Muscle of back (tissue), 11 donors: ENCODE measurements around the gene ESPN. TPM values are rescaled to one million over a fixed set of nuclear protein-coding genes. Genes with fewer than 3 reads are reported as not detected.
A peak's percentile ranks its signal among the peaks of the same experiment; 100 is the strongest.
"Not testable (repeated sequence)": the region's sequence is repeated elsewhere in the genome, so short reads cannot be mapped to it uniquely, and the experiment has no call there.

ENCODE experiments used
- DNase-seq, 3 donors: peaks; one replicate each; pipeline versions ENCODE4 v3.0.0 to v3.0.0-alpha.2; 2013
- polyA plus RNA-seq, 10 donors: library from polyadenylated mRNA; unstranded; fragments of 120-200 nt; gene quantifications; one replicate each; pipeline ENCODE4 v1.2.1, GENCODE V29; 2013; ENCODE audit not compliant: insufficient read length in 10 of 10

ESPN gene
- polyA plus RNA-seq, 10 donors = 0.35 to 5.0 (median 1.3) TPM

DNA sequence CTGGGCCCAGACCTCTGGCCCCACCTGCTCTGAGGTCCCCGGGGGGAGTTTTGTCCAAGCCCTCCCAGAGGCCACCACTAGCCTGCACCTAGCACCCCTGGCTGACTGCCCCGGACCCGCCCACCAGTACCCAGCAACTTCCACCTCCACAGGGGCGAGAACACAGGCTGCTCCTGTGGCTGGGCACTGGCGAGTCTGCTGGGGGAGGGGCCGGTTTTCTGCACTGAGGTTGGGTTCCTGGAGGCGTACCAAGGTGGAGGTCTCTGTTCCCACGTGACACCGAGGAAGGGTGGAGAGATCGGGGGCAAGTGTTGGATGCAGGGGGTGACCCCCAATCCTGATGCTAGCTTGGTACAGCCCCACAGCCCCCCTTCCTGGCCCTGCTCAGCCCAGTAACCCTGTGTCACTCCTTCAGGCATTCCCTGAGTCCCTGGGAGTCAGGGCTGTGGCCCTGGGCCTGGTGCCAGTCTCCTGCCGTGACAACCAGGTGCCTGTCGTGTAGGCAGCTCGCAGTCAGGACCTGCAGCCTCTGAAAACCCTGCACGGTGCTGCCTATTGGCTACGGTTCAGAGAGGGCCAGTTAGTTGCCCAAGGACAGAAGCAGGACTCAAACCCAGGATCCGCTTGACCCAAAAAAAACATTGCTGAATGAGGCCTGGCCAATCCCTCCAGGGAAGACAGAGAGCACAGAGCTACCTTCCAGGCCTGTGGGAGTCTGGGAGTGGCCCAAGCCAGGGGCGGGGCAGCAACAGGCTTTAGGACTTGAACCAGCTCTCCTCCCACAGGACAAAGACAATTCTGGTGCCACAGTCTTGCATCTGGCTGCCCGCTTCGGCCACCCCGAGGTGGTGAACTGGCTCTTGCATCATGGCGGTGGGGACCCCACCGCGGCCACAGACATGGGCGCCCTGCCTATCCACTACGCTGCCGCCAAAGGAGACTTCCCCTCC lies 3.1 kb downstream of the ESPN start:
- DNase-seq = no peak

DNA sequence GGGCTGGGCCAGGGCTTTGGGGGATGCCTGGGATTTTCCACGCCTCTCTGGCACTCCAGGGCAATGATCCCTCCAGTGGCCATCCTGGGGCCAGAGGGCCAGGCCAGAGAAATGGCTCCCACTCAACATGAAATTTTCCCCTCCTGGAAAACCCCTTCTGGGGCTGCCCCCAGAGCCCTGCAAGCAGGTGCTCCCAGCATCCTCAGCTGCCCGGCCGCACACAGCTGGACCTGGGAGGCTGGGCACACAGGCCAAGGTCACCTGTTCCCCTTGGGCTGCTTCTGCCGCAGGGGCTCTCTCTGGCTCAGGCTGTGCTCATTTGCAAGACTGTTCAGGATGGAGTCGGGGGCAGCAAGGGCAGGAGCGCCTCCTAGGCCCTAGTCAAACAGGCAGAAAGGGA lies 3.9 kb downstream of the ESPN start:
- not testable (repeated sequence) for DNase-seq

DNA sequence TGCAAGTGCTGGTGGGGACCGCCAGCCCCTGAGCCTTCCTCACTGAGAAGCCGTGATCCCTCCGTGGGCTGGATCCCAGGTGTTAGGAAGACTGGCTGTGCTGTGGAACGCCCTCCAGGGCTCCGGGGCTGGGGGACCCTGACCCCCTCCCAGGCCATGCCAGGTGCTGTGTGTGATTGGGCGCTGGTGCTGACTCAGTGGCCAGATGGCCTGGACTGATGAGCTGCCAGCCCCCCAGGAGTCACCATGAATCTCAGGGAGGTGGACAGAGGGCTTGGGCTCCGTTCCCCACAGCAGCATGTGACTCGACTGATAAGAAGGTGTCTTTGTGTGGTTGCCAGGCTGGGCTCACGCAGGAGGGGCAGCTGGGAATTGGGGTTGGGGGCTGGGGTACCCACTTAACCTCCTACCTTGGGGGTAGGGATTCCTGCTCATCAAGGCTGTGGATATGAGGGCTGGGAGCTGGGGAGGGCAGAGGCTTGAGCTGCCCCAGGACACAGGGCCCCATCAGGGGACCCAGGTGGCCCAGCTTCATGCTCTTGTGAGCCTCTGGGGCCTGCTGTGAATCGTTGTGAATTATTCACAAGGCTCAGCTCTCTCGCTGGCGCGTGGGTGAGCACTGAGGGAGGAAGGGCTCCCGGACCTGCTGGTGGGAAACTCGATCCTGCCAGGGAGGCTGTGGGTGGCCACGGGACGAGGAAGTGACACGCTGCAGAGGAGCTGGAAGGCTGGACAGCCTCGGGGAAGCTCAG lies 5.3 kb downstream of the ESPN start:
- not testable (repeated sequence) for DNase-seq

DNA sequence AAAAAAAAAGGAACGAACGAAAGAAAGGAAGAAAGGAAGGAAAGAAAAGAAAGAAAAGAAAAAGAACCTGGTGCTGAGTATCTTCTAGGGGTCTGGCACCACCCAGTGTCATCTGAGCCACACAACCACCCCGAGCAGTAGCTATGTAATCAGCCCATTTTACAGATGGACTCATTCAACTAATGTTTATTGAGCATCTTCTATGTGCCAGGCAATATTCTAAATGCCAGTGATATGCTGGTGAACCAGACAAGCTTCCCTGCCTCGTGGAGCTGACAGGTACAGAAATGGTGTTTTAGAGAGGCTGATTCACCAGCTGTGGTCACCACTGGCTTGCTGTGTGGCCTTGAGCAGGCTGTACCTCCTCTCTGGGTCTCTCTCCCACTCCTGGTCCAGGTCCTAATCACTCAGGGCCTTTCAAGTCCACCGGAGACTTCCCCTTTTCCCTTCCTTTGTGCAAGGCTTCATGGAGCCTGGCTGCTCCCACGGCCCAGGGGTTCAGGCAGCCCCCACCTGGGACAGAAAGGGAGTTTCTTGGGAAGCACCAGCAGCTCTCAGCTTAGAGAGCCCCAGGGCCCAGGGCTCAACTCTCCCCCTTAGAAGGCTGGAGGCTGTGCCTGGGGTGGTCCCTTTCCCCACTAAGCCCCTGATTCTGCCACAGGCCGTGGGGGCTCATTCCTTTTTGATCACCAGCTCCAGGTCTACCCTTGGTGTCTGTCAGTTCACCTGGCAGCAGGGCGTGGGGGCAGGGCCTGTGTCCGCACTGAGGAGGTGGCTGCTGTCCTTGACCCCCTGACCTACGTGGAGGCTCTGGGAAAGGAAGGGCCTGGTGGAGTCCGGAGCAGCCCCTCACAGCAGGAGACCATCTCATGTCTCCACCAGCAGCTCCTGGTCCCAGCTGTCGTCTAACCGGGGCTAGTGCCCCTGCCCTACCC lies 7.3 kb downstream of the ESPN start:
- DNase-seq = not testable (repeated sequence)

DNA sequence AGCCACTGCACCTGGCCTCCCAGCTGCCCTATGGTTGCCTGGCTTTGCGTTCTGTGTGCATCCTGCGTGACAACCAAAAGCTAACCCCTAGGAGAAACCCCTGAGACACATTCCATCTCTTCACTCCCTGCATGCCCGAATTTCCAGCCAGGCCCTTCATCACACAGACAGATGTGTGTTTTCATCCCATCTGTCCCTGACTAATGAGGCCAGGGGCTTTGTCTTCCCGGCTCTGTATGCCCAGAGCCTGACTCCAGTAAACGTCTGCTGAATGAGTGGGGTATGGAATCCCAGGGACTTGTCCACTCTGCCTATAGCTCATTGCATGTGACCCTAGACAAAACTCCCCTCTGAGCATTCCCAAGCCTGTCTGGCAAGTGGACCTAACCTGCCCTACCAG lies 9.6 kb downstream of the ESPN start:
- DNase-seq = no peak

DNA sequence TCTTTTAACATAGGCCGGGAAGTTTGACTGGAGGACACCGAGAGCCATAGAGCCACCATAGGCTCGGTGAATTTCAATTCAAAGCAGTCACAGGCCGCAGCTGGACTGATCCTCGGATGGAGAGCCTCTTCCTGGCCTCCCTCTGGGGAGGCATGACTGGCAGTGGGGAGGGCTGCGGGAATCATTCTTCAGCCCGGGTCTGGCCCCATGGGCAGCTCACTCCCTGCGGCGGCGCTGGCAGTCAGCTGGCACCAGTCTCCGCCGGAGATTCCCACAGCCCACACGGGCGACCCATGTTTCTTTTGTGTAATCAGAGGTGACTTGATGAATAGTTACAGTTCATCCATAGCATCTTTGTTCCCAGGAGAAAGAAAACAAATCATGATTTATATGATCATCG lies 10.6 kb downstream of the ESPN start:
- no peak for DNase-seq

DNA sequence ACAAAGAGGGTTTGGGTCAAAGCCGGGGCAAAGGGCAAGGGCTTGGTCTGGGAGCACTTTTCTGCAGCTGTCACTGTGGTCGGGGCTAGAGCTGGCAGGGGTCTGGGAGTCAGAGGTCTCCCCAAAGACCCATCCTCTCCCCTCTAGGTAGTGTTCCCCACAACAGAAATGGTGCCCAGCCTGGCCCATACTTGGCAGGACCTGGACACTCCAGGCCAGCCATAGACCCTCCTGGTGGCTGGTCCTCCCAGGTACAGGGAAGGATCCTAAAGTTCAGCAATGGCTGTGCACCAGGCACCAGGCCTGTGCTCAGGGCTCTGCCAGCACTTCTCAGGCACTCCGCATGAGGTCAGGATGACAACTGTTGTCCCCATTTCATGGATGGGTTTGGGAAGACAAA lies 11.0 kb downstream of the ESPN start:
- no peak for DNase-seq

DNA sequence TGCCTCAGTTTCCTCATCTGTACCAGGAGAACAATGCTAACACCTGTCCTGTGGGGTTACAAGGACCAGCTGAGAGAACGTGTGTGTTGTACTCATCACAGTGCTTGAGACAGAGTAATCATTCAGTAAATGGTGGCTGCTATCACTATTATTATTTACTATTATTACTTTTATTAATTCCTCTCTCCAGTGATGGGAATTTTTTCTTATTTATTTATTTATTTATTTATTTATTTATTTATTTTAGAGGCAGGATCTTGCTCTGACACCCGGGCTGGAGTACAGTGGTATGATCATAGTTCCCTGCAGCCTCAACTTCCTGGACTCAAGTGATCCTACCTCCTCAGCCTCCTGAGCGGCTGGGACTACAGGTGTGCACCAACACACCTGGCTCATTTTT lies 11.7 kb downstream of the ESPN start:
- DNase-seq = not testable (repeated sequence)

DNA sequence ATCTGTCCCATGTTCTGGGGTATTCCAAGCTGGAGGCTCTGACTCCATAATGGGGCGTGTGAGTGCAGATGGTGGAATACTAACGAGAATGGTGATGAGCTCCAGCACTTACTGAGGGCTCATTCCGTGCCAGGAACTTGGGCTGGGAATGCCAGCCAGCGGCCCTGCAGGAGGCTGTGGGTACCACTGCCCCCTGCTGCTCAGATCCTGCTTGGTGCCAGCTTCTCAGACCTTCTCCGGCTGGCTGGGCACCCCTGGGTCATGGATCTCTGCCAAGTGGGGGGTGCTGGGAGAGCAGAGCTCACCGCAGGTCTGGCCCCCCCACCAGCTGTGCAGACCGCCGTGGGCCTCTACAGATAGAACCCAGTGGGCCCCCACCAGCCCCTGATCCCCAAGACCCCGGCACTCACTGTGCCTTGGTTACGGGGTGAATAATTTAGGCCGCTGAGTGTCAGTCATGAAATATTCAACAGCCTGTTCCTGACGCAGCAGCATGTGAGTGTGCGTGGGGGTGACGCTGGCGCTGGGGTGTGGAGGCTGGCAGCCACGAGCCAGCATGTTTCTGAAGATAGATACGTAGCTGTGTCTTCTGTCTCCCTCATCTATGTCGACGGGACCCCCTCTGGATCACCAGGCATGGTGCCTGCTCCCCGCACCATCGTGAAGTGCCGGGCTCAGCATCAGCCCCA lies 12.6 kb downstream of the ESPN start:
- not testable (repeated sequence) for DNase-seq

DNA sequence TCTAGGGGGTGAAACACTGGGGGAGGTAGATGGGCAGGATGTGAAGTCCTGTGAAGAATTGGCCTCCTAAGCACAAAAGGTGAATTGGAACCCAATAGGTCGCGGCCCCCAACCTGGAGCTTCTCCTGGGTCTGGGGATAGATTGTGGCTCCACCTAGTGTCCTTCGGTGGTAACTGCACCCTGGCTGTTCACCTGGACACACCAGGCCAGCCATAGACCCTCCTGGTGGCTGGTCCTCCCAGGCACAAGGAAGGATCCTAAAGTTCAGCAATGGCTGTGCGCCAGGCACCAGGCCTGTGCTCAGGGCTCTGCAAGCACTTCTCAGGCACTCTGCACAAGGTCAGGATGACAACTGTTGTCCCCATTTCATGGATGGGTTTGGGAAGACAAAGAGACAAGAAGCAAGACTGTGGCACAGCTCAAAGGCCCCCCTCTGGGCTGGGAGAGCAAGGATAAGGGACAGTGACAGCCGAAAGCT lies 13.5 kb downstream of the ESPN start:
- peak; percentile 19 to 53 (median 46) for DNase-seq

DNA sequence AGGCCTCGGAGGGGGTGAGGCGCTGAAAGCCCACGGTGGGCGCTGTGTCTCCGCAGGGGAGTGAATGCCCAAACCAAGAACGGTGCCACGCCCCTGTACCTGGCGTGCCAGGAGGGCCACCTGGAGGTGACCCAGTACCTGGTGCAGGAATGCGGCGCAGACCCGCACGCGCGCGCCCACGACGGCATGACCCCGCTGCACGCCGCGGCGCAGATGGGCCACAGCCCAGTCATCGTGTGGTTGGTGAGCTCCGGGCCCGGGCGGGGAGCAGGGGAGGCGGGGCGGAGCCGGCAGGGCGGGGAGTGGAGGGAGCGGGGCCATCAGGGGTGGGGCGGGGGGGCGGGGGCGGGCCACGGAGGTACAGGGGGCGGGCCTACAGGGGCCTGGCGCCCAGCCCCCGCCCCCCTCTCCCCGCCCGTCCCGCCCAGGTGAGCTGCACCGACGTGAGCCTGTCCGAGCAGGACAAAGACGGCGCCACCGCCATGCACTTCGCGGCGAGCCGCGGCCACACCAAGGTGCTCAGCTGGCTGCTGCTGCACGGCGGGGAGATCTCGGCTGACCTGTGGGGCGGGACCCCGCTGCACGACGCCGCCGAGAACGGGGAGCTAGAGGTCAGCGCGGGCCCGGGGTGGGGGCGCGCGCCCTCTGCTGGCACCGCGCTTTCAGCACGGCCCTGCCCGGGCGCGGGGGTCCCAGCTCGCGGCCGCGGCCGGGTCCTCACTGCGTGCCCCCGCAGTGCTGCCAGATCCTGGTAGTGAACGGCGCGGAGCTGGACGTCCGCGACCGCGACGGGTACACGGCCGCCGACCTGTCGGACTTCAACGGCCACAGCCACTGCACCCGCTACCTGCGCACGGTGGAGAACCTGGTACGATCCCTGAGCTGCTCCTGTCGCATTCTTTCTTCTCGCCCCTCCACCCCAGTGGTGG lies 15.9 kb downstream of the ESPN start:
- no peak for DNase-seq

DNA sequence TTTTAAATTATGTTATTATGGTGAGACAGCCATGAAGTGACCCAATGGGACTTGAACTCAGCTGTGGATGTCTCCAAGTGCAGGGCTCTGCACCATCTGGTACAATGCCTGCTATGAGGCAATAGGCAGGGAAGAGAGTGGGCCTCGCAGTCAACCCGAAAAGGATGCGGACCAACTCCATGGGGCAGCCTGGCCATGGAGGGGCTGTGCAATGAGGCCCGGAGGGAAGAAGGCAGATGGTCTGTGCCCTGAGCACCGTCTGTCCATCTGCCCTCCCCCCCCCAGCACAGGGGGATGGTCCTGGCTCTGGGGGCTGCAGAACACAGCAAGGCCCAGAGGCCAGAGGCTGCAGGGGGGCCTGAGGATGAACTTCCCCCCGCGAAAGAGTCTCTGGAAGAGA lies 17.0 kb downstream of the ESPN start:
- DNase-seq = no peak

DNA sequence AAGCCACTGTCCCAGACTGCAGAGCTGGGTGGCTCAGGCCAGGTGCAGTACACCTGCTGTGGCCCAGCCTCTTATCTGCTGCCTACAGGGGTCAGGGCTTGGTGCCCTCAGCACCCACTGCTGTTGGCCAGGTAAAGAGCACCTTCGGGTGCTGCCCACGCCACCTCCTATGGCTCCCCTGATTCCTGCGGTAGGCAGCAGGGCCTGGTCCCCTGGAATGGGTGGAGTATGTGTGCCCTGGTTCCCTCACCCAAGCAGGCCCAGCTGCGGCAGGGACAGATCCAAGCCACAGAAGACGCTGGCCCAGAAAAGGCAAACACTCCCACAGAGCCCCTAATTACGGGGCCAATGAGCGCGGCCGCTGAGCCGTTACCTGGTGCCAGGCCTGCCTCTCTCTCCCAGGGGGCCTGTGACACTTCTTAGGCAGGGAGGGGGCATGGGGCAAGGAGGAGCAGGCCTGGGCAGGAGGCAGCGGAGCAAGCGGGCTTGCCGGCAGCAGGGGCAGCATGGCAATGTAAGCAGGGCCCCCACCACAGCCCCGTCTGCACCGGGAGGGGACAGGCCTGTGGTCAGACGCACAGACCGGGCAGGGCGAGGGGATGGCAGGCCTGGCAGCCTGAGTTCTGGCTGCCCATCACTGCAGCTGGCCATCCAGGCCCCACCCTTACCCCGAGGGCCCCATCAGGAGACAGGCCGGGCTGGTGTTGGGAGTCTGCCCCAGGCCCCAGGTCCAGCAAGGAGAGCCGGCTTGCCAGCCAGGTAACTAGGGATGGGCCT lies 19.0 kb downstream of the ESPN start:
- DNase-seq = no peak

DNA sequence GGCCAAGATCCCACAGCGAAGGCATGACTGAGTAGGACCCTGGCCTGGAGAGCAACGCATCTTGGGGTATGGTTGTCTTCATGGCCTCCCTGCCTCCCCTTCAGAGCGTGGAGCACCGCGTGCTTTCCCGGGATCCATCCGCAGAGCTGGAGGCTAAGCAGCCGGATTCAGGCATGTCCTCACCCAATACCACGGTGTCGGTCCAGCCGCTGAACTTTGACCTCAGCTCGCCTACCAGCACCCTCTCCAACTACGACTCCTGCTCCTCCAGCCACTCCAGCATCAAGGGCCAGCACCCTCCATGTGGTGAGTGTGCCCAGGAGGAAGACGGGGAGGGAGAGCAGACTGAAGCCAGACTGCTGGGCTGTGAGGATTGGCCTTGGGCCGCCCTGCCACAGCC lies 19.8 kb downstream of the ESPN start:
- no peak for DNase-seq

DNA sequence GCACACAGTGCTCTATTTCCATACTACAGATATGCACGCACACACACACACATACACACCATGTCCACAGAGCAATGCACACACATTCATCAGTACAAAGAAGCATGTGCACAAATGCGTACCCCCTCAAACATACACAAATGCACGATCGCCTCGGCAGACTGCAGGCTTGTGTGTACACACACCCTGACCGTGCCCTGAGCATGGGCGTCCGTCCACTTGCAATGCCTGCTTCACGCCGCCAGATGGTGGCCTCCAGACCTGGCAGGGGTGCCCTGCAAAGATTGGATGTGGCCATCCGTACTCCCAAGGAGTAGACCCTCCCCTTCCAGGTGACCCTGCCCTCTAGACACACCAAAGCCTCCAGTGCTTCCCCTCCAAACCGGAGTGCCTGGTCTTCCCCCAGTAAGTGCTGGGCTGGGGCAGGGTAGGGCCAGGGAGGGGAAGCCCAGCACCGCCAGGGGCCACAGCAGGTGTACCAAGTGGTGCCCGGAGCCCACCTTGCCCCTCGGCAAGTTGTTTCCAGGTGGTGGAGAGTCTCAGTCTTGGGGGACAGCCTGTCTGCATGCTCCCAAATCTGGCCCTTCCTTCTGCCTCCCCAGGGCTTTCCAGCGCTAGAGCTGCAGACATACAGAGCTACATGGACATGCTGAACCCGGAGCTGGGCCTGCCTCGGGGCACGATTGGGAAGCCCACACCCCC lies 20.6 kb downstream of the ESPN start:
- peak in 1 of 3 donors; percentile 36 for DNase-seq

DNA sequence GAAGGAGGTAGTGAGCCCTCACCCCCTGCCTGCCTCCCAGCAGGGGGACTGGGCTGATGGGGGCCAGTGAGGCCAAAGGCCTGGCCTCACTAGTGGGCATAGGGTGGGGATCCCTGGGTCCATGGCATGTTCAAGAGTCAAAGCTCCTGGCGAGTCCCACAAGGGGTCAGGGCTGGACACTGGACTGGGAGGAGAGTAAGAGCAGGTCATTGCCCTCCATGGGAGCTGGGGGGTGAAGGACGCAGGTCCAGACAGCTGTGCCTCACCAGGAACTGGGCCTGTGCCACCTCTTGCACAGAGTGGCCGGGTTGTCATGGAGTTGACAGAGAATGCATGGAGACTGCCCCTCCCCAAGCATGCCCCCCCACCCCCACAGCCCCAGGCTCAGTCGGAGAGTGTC lies 21.4 kb downstream of the ESPN start:
- not testable (repeated sequence) for DNase-seq

DNA sequence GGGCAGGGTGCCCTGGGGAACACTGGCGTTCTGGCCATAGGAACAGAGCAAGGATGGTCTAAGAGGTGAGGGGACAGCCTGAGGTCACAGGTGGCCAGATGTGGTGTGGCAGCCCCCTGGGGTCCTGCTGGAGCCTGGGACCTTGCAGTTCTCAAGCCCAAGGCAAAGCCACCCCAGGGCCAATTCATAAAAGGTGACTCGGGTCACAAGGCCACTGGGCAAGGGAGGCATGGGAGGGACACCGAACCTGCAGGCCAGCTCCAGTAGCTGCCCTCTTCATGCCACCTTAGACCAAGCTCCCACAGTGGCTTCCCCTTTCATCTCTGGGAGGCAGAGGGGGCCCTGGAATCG lies 22.1 kb downstream of the ESPN start:
- no peak for DNase-seq

DNA sequence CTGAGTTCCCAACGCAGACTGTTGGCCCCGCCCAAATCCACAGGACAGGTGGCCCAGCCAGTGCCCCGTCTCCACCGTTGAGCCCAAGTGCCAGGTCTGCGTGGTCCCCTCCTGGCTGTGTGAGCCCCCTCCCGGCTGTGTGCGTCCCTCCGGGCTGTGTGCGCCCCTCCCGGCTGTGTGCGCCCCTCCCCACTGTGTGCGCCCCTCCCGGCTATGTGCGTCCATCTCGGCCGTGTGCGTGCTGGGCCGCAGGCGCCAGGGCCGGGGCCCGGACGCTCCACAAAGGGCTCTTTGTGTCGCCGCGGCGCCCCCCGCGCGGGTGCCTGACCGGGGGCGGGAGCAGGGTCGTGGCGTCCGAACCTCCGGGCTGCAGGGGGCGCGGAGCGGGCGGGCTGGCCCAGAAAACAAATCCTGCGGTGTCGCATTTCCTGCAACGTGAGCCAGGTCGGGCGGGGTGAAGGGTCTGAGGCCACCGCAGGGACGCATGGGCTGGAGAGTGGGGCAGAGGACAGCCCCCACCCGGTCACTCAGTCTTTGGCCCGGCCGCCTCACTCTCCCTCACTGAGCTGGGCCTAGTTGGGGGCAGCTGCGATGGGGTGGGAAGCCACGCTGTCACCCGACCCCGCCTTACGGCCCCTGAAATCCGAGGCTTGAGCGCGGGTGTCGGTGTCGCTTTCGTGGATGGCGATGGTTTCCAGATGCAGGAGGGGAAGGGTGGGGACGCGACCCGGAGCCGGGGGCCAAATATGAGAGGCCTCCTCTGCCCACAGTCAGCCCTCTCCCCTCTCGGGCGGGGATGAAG lies 22.6 kb downstream of the ESPN start:
- DNase-seq = peak in 1 of 3 donors; percentile 36
